GM10248 (cell line): ENCODE measurements around the gene ACOX3.

Experiments
- CTCF ChIA-PET: fragments of 300-600 bp; sonication (Branson Sonifier 250); formaldehyde crosslinking; extraction: SDS; loops from one replicate; lab custom pipeline; 2021; ENCODE audit warnings: antibody characterized with exemption; lab: Yijun Ruan, JAX
- POLR2A ChIA-PET: fragments of 350-650 bp; sonication (Branson Sonifier 250); formaldehyde crosslinking; extraction: SDS; loops from one replicate; lab custom pipeline; 2020; ENCODE audit warnings: antibody characterized with exemption; lab: Yijun Ruan, JAX
- DNase-seq: peaks from one replicate; pipeline ENCODE4 v3.0.0; 2012; ENCODE audit errors: extremely low spot score
- TF ChIP-seq, protein P1 (sequence below): IDR thresholded peaks from 2 replicates; pipeline ENCODE4 v1.5.1; 2012; ENCODE audit warnings: mild to moderate bottlenecking, low read depth; ENCODE audit errors: extremely low read depth, missing control alignments, control extremely low read depth

Gene ACOX3

DNA sequence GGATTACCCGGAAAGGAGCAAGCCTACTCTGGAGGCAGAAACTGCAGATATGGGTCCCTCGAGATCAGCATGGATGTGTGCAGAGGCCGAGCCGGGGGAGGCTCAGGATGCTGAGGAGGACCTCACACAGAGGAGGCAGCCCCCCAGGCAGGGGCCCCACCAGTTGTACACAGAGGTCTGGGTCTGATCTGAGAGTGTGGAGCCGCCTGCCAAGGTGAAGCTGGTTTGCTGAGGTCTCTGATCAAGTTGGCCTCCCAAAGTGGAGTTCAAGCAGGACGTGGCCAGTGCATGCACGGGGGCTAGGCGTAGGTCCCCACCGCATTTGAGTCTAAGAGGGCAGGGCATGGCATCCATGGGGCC is 35.0 kb downstream of the ACOX3 start:
- TF ChIP-seq, protein P1, sequence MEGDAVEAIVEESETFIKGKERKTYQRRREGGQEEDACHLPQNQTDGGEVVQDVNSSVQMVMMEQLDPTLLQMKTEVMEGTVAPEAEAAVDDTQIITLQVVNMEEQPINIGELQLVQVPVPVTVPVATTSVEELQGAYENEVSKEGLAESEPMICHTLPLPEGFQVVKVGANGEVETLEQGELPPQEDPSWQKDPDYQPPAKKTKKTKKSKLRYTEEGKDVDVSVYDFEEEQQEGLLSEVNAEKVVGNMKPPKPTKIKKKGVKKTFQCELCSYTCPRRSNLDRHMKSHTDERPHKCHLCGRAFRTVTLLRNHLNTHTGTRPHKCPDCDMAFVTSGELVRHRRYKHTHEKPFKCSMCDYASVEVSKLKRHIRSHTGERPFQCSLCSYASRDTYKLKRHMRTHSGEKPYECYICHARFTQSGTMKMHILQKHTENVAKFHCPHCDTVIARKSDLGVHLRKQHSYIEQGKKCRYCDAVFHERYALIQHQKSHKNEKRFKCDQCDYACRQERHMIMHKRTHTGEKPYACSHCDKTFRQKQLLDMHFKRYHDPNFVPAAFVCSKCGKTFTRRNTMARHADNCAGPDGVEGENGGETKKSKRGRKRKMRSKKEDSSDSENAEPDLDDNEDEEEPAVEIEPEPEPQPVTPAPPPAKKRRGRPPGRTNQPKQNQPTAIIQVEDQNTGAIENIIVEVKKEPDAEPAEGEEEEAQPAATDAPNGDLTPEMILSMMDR, result no peak
- DNase-seq, result no peak
- CTCF ChIA-PET, result interaction anchor here (1.7 to 10.8 kb wide), 4 partner anchors 11 to 229 kb away, joined by 5 to 85 read pairs (median 28); no protein-coding TSS in a partner anchor
- POLR2A ChIA-PET, result no interaction called here

DNA sequence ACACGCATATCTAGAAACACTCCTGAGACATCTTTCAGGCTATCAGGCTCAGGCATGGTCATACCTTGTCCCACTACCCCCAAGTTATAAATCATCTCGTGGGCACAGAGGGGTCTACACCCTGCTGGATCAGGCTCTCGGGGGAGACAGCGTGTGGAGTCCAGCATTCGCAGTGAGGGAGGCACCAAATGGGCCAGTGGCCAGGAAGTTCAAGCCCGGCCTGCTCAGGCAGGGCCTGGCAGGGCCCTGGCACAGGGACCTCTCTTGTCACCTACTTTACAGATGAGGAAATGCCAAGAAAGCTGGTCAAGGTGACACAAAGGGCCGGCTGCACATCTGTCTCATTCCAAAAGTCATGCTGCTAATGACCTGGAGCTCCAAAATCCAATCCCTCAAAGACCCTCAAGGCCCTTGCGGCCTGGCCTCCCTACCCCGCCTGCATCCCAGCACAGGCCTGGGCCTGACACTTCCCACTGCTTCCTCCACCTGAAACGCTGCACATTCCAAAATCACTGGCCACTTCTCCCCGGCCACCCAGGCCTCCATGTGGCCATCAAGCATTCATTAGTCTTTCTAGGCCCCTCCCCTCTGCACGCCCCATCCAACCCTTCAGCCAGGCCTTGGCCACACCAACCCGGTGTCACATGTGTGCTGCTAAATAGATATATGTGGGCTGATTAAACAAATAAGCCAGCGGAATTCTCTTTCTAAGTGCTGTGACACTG is 35.6 kb downstream of the ACOX3 start:
- ChIA-PET POLR2A (no interaction called here), CTCF (interaction anchor here (0.8 to 10.8 kb wide), 6 partner anchors 11 to 228 kb away, joined by 3 to 85 read pairs (median 6); no protein-coding TSS in a partner anchor)
- TF ChIP-seq, protein P1, result no peak
- DNase-seq, result no peak

DNA sequence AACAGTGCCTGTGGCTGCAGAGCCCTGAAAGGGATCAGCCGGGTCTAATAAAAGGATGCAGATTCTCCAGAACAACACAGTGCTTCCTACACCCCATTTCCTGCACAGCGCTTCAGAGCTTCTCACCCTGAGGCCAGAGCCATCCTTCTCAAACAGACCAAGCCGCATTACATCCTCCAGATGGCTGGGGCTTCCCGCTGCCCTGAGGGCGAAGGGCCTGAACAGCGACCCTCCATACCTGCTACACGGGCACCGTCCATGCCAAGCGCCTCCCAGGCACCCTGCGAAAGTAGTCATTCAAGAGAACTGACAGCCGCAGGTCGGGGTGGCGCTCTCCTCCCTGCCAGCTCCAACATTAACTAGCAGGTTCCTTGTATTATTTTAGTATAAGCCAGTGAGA is 36.5 kb downstream of the ACOX3 start:
- TF ChIP-seq, protein P1, result no peak
- ChIA-PET CTCF (interaction anchor here (0.7 to 10.8 kb wide), 15 partner anchors 10 to 244 kb away, joined by 3 to 85 read pairs (median 6); partner anchors contain the start of gene ABLIM2), POLR2A (no interaction called here)
- DNase-seq, result no peak

DNA sequence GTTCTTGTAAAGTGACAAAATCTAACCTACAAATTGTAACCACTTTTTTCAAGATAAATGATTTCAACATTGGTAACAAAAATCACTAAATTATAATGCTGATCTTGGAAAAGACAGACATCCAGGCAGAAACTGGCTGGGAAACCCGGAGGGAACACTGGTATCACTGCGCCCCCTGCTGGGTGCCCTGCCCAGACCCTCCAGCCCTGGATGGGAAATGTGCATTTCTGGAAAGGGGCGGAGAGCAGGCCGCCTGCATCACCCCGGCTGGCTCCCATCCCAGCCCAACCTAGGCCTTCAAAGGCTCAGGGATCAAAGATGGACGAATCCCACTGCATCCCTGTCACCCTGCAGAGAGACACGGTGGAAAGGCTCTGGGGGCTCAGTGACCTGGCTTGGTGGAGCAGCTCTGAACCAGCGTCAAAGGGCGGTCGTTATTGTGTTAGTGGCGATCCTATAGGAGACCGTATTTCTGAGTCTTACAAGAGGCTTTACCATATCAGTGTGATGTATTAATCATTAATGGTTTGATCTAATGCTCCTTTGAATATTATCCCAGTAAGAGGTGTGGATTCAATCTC is 37.3 kb downstream of the ACOX3 start:
- DNase-seq, result peak; percentile 78
- CTCF ChIA-PET, result interaction anchor here (0.7 to 10.8 kb wide), 29 partner anchors 9 to 244 kb away, joined by 3 to 85 read pairs (median 5); partner anchors contain the start of gene ABLIM2
- POLR2A ChIA-PET, result no interaction called here
- TF ChIP-seq, protein P1, result peak; percentile 80

DNA sequence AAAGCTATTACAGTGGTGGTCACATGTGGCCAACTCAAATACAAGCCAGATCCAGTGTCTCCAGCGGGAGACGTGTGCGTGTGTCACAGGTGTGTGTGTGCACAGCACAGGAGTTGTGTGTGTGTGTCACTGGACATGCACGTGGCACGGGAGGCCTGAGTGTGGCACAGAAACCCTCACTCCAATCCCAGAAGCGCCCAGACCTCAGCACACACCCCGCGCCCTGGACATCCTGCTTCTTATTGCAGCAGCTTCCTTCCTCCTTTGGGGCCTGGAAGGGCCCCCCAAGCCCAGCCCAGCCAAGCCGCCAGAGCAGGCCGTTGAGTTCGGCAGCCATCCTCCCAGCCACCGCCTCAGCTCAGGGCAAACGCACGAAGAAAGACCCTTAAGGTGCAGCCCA is 37.9 kb downstream of the ACOX3 start:
- ChIA-PET CTCF (interaction anchor here (0.7 to 10.8 kb wide), 30 partner anchors 9 to 243 kb away, joined by 3 to 85 read pairs (median 4); partner anchors contain the start of gene ABLIM2), POLR2A (no interaction called here)
- TF ChIP-seq, protein P1, result no peak
- no peak for DNase-seq

DNA sequence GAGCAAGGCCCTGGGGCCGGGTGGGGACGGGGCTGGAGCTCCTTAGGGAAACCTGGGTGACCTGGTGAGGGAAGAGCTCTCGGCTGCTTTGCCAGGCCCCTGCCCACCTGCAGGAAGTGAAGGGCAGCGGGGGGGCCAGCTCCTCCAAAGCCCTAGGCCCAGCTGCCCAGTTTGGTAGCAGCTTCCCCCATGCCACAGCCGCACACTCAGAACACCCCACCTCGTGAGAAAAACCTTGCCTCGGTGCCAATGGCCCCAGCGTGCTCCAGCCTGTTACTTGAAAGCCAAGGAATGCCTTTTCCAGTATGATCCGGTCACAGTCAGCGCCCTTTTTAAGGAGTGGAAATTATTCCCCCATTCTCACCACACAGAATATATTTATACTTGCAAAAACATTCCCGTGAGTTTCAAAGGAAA is 38.3 kb downstream of the ACOX3 start:
- ChIA-PET CTCF (interaction anchor here (1.1 to 10.8 kb wide), 25 partner anchors 8 to 225 kb away, joined by 3 to 85 read pairs (median 5); no protein-coding TSS in a partner anchor), POLR2A (no interaction called here)
- no peak for DNase-seq
- TF ChIP-seq, protein P1, result no peak
